HG02943 (cell line): ENCODE results near the gene ZNF407.

Source experiments
- ATAC-seq: cut with Tn5 transposase; IDR thresholded peaks from one replicate; pipeline ENCODE4 v1.9.1; 2021; ENCODE audit warnings: mild to moderate bottlenecking, low read depth, moderate library complexity; ENCODE audit not compliant: unreplicated experiment

ZNF407 gene

DNA sequence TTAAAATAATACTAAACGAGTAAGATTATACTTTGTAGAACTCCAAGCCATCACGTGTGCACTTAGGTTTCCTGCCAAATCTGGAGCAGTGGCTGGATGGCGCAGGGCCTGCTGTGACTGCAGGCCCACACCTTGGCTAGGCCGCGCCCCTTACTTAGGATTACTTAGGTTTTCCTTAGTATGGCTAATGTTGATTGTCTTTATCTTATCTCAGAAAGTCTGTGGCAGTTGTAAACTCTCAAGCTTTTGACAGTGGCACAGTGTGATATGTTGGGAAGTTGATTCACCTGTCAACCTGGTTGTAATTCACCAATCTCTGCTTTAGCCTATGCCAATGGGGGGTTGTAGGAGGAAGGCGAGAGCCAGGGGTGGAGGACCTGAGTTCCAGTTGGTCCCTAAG, 208.4 kb downstream of the ZNF407 start:
- no peak for ATAC-seq

DNA sequence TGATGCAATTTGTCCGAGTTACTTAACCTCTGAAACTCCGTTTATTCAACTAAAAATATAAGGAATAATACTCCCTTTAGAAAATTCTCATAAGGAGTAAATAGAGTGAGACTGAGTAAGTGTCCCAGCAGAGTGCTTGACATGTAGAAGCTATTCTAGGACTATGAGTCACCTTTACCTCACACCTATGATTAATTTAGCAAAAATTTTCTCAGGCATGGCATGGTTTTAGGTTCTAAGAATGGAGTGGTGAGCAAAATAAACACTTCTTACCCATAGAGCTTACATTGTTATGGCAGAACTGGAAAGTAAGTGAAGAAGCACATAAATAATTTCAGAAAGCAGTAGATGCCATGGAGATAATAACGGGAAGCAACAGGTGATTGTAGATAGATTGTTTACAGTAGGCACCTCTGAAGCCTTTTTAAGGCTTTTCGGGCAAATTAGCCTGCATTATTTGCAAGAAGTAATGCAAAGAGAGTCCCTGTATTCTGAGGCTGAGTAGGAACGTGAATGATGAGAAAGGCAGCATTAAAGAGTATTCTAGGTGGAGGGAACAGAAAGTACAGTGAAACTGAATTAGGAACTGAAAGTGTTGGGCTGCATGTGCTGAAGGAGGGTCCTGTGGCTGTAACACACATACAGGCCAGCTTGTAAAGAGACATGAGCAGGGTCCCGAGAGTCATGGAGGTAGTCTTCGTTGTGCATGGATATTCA, 209.2 kb downstream of the ZNF407 start:
- peak; percentile 99 for ATAC-seq

DNA sequence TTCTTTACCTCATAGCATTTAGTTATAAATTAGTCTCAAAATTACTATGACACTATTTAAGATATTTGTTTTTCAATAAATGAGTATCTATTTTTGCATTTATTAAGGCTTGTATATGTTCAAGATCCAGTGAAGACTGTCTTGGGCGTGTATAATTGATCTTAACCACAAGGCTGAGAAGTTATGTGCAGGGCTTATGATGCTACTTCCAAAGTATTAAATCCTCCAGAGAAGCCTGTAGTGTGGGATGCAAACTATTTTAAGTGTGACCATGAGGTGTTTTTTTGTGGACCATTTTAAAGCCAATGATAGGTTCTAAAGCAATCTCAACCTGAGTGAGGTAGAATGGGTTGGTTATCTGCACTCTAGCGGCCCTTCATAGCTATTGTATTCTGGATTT, 219.9 kb downstream of the ZNF407 start:
- ATAC-seq = no peak

DNA sequence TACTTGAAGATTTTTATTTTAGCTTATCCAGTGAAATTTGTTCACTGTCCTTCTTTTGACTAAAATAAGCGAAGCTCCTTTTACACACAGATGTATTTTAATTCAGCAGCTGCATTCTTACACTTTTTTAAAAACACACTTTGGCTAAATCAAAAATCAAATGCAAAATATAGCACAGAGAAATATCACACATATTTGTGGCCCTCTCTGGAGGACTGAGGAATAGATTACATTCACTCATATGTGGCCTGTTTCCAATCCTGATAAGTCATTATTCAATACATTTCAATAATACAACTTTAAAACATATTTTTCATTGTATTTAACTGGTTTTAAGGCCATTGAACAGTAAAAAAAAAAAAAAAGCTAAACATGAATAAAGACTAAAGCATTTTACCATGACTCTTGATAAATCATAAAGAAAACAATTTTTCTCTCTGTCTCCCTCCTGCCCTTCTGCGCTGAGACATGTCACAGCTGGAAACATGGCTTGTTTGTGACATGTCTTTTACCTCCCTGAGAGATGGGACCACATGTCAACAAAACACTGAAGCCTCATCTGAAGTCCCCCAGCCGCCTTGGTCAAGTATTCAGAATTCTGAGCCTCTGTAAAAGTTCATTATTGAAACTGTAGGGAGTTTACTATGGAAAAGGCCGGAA, 221.0 kb downstream of the ZNF407 start:
- ATAC-seq = no peak

DNA sequence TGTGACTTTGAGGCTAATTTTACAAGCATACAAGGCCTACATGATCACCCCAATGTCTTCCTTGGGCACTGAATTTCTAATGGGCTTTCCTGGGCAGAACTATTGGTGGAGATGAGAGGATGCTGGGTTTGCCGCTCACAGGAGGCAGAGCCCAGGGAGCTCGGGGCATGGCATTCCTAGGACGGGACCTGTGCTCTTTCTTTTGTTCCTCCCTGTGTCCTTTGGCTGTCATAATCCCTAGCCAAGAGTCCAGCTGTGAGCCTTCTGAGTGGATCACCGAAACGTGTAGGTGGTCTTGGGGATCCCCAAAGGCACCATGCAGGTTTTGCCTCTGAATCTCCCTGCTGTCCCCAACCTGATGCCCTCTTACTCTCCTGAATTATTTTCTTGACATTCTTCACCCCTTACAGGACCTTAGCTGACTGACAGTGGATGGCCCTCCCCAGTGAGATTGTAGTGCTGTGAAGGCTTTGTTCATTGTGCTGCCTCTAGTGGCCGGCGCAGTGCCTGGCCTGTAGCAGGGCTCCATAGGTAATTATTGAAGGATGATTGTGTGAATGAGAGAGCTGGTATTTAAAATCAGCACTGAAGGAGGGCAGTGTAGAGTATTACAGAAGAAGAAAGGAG, 221.9 kb downstream of the ZNF407 start:
- ATAC-seq = no peak

DNA sequence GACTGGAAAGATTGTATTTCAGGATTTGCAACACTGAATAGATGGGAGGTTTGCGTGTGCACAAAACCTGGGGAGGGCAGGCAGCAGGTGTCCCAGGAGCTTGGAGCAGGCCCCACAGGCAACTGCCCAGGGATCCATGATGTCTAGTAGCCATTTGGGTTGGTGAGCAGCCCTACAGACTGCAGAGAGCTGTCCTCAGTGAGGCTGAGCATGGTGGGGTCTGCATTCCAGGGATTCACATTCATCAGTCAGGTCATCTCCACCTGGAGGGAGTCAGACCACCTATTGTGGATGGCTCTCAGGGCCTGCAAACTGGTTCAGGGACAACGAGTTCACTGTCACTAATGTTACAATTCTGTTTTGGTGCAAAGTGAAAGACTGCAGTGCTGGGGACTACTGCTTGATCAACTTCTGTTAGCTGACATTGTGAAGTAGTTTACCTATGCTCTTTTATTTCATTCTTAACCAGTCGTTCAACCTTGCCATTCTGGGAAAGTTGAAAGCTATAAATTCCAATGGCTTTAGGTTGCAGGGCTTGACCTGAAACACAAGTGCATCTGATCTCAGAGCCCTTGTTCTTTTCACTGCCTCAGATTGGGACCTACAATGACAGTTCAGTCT, 222.6 kb downstream of the ZNF407 start:
- no peak for ATAC-seq

DNA sequence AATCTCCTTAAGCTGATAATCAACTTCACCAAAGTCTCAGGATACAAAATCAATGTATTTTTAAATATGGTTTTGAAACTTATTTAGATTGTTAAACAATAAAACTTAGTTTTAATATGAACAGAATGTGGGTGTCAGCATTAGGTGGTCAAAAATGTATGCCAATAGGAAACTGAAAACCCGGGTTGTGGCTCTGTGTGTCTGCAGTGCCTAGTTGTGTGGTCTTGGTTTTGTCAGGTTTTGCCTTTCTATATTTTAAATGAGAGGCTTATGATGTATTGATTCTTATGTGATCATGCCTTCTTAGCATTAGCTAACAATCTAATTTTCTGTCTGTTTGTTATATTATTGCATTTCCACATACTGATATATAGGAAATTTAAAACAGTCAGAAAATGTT, 227.8 kb downstream of the ZNF407 start:
- no peak for ATAC-seq

DNA sequence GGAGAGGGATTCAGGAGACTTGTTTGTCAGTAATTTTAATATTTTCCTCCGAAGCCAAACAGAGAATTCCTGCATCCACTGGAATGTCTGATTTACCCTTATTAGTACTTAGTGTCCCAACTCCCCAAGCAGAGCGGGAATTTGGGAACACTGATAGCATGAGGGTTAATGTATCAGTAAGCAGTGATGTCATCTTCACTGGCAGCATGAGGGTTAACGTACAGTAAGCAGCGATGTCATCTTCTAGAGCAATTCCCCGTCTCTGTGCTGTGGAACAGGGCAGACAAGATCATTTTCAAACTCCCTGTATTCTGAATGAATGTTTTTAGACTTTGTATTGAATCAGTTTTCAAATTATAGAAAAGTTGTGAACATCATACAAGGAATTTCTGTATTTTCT, 228.9 kb downstream of the ZNF407 start:
- ATAC-seq = no peak

DNA sequence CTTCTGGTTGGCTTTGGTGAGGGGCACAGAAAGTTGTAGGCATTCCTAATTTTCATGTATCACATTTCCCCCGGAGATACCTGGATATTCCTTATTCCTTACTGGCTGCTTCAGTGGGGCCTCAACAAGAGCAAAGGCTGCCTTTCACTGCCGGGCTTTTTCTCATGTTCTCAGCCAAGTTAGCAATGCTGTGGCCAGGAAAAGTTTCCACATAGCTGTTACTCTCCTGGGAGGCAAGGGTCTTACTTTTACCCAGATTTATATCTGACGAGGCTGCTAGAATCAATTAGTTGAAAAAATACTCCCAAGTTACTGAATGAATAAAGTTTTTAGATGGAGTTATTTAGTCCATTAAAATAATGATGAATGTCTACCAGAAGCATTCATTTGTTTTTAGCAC, 230.5 kb downstream of the ZNF407 start:
- no peak for ATAC-seq

DNA sequence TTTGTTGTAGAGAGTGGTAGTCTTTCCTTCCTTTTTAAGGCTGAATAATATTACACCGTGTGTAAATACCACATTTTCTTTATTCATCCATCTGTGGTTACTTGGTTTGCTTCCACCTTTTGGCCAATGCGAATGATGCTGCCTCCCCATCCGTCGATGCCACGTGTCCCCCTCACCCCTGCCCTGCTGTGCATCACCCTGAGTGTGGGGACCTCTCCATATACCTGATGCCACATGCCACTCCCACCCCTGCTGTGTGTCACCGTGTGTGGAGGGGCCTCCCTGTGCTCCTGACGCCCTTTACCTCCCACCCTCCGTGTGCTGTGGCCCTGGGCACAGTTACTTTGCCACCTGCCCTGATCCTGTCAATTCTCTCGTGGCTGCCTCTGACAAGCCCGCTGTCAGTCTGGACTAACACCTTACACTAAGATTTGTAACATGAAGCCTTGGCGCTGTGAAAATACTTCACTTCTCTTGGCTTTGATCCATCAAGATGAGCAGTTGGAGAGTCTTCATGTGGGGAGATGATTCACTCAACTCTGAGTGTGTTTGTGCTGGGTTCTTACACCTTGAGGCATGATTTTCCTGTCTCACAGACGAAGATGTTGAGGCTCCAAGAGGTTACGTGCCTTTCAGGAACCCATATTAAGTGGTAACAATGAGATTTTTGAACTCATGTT, 234.0 kb downstream of the ZNF407 start:
- no peak for ATAC-seq

DNA sequence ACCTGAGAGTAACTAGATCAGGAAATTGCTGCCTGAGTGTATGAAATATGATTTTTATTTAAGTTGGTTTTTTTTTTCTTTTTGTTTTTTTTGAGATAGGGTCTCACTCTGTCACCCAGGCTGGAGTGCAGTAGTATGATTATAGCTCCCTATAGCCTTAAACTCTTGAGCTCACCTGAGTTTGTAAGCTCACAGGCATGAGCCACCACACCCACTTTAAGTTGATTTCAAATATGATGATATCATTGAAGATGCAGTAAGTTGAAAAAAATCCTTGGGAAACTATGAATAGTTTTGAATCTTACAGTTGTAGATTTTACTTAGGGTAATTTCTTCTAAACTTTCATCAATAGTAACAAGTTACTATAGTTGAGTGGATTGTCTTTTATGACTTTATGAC, 234.7 kb downstream of the ZNF407 start:
- ATAC-seq = no peak

DNA sequence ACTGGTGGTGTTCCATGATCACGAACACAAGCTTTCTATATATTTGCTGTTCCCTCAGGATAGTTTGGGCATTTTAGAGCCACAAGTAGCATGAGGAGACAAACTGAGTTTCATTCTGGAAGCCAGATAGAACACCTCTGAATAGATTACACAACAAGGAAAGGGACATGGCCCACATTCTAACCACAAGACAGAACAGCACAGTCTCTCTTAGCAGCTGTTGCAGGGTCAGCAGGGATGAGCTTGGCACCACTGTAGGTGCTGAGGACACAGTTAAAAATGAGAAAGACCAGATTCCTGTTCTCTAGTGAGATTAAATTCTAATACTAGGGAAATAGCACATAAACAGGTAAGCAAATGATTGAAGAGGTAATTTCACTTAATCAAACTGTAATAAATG, 235.3 kb downstream of the ZNF407 start:
- no peak for ATAC-seq

DNA sequence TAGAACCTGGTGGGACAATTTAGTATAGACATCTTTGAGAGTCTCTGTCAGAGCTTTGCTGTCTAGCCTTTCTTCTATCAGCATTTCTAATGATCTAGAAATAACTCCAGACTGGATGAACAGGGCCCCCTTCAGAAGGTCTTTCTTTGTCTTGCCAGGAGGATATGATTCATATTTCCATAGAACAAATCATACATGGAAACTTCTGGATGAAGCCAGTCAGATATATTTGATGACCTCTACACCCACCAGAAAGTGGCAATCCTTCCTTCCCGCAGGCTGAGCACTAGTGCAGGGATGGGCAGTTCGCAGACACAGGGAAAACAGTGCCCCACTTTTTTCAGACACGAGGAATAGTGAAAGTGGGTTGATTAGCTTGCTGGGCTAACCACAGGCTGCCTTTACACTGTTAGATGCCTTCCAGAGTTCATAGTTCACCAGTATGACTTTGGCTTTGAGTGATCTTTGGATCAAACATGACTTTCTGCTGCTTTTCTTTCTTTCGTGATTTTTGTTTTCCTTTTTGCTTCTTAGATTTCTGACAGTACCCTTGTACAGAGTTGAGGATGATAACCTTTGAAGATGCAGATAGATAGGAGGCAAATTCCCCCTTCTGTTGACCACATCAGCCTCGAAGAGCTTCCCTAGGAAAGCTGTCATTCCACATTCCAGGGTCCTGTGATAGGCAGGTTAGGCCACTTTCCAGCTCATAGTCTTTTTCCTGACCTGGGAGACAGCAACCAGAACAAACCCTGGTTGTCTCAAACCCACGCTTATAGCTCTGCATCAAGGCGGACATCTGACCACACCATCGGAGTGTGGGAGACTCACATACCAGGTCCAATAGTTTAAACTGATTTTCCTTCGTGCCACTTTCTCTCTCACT, 237.0 kb downstream of the ZNF407 start:
- no peak for ATAC-seq

DNA sequence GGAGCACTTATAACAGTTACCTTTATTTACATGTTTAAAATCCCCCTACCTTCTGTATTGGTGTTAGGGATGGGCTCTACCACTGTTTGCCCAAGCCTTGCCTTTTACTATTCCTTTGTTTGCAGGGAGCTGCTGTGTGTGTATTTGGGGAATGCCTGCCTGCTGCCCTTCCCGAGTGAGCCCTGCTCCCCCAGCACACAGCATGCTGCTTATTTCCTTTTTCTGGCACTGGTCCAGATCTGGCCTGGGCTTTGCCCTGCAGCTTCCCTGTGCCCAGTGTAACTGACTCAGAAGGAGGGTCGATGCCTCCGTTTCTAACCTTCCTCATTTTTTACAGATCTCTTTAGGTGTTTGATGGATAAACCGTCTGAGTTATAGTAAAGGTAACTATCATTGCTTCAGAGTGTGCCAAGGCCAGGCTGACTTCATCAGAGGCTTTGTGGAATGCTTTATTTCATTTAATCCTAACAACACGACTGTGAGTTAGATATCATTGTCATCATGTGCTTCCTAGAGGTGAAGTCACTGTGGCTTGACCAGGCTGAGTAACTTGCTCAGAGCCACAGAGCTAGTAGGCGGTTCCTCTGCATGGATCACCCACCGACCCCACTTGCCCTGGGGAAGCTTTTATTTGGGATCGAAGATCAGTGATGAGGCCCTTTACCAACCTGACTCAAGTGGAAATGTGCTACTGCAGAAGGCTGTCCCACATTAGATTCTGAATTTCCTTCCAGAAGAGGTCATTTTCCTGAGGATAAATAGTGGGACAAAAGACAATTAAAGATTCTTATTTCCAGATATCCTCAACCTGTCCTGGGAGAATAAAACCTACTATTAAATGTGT, 238.8 kb downstream of the ZNF407 start:
- no peak for ATAC-seq

DNA sequence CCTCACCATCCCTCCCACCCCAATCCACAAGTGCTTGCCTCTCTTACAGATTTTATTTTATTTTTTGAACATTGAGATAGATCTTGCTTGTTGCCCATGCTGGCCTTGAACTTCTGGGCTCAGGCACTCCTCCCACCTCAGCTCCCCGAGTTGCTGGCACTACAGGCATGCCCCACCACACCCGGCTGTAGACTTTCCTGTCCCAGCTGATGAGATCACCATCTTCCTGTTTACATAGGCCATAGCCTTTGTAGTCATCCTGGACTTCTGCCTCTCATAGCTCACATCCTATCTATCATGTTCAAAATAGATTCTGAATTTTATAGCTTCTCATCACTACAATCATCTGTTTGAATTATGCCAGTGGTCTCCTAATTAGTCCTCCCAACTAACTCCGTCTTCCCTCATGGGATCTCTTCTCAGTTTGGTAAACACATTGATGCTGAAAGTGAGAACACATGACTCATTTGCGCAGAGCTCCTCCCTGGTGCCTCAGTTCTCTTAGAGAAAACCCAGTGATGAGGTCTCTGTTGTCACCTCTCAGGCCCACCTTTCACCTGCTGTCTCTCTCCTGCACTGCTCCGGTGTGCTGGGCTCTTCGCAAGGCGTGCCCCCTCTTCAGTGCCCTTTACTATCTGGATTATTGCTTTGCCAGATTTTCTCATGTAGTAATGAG, 243.0 kb downstream of the ZNF407 start:
- ATAC-seq = no peak

DNA sequence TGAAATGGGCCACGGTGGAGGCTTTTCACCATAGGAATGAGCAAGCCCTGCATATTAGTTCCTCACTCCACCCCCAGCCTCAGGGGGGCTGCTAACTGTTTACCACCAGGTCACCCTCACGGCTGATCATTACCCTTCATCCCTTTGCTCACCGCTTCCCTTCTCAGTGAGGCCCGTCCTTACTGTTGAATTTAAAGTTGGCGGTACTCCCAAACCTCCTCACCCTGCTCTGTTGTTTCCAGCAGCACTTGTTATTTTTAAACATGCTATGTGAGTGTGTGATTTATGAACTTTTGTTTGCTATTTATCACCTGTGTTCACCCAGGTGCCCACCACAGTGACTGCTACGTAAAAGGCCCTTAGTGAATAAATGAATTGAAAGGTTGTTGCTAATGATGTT, 243.6 kb downstream of the ZNF407 start:
- no peak for ATAC-seq

DNA sequence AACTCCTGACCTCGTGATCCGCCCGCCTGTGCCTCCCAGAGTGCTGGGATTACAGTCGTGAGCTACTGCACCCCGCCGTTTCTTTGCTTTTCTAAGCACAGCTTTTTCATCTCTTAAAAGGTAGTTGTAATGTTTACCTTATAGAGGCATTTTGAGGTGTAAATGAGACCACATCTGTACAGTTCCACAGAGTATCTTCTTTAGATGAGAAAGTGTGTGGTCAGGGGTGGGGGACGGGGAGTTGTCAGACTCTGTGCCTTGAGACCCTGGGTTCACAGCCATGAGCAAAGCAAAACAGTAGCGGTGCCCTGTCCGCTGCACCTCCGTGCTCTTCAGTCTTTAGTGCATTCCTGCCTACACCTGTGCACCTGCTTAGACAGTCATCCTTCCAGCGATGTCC, 251.6 kb downstream of the ZNF407 start:
- no peak for ATAC-seq

DNA sequence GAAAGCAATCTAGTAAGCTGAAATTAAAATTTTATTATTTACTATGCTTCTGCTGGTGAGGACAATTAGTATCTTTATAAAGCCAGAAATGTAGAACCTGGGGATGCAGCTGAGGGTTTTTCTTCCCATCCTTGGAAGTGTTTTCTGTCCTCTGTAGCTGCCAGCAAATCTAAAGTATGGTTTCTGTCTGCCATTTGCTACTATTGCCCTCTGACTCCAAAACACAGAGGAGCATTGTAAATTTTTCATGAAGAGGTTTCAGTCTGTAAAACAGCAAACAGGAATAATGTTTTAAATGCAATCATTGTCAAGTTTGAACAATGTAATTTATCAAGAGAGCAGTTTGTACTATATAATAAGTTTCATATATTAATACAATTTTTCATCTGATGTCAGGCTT, 258.8 kb downstream of the ZNF407 start:
- no peak for ATAC-seq

DNA sequence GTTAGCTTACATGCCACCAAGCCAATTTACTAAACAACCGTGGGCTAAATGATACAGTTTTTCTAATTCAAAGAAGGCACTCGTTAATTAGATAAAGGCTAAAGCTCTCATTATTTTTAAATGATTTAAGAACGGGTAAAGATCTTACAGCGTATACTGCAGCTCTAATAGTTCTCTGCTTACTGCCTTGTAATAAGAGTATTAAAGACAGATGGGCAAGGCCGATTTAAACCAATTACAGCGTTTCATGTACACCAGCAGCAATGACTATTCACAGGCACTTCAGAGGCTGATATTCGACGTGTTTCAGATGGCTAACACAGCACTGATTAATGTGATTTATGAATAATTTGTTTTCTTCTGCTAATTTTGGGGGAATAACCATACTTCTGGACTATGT, 259.3 kb downstream of the ZNF407 start:
- no peak for ATAC-seq
